Mucosa of descending colon (tissue), 3 donors: ENCODE data around the gene MAP3K7CL. TPM values are rescaled to one million over a fixed set of nuclear protein-coding genes. Genes with fewer than 3 reads are reported as not detected.

ENCODE experiments used
- ATAC-seq: fragments of 200-7000 bp; cut with Tn5 transposase; one replicate; pipeline ENCODE4 v1.9.1; 2020; ENCODE audit warnings: mild to moderate bottlenecking, moderate library complexity
- DNase-seq, 3 donors: peaks; one replicate each; pipeline ENCODE4 v3.0.0-alpha.2; 2020
- H3K36me3 ChIP-seq: fragments of 200-600 bp; one replicate; pipeline ENCODE4 v1.8.0; 2021; ENCODE audit warnings: low read depth, mild to moderate bottlenecking
- H3K4me1 ChIP-seq: fragments of 200-600 bp; one replicate; pipeline ENCODE4 v1.8.0; 2021; ENCODE audit warnings: low read depth, mild to moderate bottlenecking
- H3K4me3 ChIP-seq: fragments of 200-600 bp; one replicate; pipeline ENCODE4 v1.8.0; 2021; ENCODE audit warnings: mild to moderate bottlenecking
- H3K9me3 ChIP-seq: fragments of 200-600 bp; one replicate; pipeline ENCODE4 v1.8.0; 2021; ENCODE audit warnings: mild to moderate bottlenecking
- intact Hi-C, 2 donors: fragments of 100-400 bp; cut with DNase I in 1 of 2; cut with micrococcal nuclease in 1 of 2; formaldehyde crosslinking; loops; one replicate each; pipeline versions ENCODE4 v1.11.0 to v1.11.1; 2022; cut with DNase I, micrococcal nuclease
- total RNA-seq, 3 donors: library from RNA; stranded (reverse); fragmentation: NEBNext Ultra II Directional in 2 of 3; extraction: Animal tissue kit (Norgen Biotek cat#: 25700) in 2 of 3; gene quantifications; one replicate each; pipeline versions ENCODE4 v1.2.1 to v1.2.4, GENCODE V29; 2021 to 2023
- TF ChIP-seq, protein P1 (sequence below): fragments of 200-600 bp; IDR thresholded peaks from one replicate; pipeline ENCODE4 v1.8.0; 2022; ENCODE audit warnings: antibody characterized with exemption, mild to moderate bottlenecking
- donor health status: DM: no; HTN: no; CAD: no; lungs with moderate emphysema.
- donor health status: DM: no; HTN: no; CAD: no.
- donor health status: DM: no; HTN: yes; CAD: no.

The MAP3K7CL gene
- total RNA-seq, 3 donors from 2014 or later: 2.2 to 7.9 (median 4.3) TPM

DNA sequence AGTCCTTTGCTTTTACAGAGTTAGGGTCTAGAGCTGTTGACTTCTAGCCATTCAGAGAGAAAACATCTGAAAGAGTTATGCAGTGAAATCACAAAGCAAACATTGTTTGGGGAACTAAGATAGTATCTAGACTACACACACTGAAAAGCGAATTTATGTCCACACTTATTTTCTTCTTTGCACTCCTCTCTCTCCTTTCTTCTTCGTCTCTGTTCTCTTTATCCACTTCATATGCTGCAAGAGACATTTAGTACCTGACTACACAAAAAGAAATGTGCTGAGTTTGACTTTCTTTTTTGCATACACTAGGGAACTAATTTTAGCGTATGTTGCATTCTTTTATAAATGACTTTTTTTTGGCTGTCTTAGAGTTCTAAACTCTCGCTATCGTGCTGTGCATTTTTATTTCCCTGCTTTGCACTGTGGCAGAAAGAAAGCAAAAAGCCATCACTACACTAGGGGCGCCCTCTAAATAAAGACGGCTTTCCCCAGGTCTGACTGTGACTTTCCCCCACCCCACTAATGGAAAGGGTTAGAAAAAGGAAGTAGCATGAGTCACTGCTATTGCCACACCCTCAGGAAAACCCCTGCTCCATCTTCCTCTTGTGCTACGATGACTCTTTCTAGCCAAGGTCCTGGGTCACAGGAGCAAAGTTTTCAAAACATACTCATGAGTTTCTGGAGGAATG, 65.7 kb downstream of the MAP3K7CL start:
- H3K4me3 ChIP-seq: no peak overlapping the region
- H3K36me3 ChIP-seq: no peaks in the 10 kb centered on the region
- no peaks in the 10 kb centered on the region for H3K4me1 ChIP-seq
- peak; percentile 98 for ATAC-seq
- peaks cover 8% of the 10 kb centered on the region for H3K9me3 ChIP-seq
- intact Hi-C loops: no loop called here
- peak in 1 of 3 donors; percentile 60 for DNase-seq
- TF ChIP-seq, protein P1, sequence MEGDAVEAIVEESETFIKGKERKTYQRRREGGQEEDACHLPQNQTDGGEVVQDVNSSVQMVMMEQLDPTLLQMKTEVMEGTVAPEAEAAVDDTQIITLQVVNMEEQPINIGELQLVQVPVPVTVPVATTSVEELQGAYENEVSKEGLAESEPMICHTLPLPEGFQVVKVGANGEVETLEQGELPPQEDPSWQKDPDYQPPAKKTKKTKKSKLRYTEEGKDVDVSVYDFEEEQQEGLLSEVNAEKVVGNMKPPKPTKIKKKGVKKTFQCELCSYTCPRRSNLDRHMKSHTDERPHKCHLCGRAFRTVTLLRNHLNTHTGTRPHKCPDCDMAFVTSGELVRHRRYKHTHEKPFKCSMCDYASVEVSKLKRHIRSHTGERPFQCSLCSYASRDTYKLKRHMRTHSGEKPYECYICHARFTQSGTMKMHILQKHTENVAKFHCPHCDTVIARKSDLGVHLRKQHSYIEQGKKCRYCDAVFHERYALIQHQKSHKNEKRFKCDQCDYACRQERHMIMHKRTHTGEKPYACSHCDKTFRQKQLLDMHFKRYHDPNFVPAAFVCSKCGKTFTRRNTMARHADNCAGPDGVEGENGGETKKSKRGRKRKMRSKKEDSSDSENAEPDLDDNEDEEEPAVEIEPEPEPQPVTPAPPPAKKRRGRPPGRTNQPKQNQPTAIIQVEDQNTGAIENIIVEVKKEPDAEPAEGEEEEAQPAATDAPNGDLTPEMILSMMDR: no peak

DNA sequence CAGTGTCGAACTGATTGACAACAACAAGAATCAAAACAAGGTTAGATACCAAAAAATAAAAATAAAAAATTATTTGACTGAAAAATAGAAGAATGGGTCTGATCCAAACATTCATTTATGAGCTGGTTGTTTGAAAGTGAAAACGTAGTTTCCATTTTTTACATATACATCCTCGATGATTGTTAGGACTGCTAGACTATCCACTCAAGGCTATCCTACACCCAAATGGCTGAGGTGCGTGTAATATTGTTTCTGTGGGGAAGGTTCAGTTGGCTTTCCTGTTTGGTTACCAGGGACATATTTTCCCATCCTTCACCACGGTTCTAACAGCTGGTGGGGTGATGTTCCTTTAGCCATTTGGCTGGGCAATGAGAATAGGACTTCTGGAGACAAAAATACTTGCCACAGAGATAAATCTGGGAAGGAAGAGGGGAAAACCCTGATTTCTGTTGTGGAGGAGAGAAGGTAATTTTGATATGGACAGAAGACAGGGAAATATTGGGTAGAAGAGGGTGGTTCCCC, 66.3 kb downstream of the MAP3K7CL start:
- DNase-seq (no peak), ATAC-seq (no peak)
- no peaks in the 10 kb centered on the region for H3K36me3 ChIP-seq
- TF ChIP-seq, protein P1: no peak
- peaks cover 12% of the 10 kb centered on the region for H3K9me3 ChIP-seq
- intact Hi-C loops: no loop called here
- no peaks in the 10 kb centered on the region for H3K4me1 ChIP-seq
- no peak overlapping the region for H3K4me3 ChIP-seq

DNA sequence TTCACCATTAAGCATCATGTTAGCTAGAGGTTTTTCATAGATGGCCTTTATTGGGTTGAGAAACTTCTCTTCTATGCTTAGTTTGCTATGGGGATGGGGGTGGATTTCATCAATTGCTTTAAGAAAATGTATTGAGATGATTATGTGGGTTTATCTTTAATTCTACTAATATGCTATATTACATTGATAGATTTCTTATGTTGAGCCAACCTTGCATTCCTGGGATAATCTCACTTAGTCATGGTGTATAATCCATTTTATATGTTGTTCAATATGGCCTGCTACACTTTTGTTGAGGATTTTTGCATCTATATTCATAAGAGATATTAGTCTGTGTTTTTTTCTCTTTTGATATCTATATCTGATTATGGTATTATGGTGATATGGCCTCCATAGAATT, 70.7 kb downstream of the MAP3K7CL start:
- ATAC-seq (no peak), DNase-seq (no peak)
- Histone ChIP-seq H3K4me1 (no peaks in the 10 kb centered on the region), H3K4me3 (no peak overlapping the region), H3K9me3 (peaks cover 16% of the 10 kb centered on the region), H3K36me3 (no peaks in the 10 kb centered on the region)
- intact Hi-C loops: no loop called here
- TF ChIP-seq, protein P1: no peak

DNA sequence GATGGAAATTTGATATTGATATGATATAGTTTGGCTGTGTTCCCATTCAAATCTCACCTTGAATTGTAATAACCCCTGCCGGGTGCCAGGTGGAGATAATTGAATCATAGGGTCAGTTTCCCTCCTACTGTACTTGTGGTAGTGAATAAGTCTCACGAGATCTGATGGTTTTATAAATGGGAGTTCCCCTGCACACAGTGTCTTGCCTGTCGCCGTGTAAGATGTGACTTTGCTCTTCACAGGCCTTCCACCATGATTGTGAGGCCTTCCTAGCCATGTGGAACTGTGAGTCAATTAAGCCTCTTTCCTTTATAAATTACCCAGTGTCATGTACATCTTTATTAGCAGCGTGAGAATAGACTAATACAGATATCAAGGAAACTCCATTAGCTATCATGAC, 74.6 kb downstream of the MAP3K7CL start:
- TF ChIP-seq, protein P1: no peak
- H3K36me3 ChIP-seq: no peaks in the 10 kb centered on the region
- intact Hi-C loops: no loop called here
- ATAC-seq (no peak), DNase-seq (no peak)
- H3K4me1 ChIP-seq: no peaks in the 10 kb centered on the region
- H3K9me3 ChIP-seq: peaks cover 16% of the 10 kb centered on the region
- H3K4me3 ChIP-seq: no peak overlapping the region

DNA sequence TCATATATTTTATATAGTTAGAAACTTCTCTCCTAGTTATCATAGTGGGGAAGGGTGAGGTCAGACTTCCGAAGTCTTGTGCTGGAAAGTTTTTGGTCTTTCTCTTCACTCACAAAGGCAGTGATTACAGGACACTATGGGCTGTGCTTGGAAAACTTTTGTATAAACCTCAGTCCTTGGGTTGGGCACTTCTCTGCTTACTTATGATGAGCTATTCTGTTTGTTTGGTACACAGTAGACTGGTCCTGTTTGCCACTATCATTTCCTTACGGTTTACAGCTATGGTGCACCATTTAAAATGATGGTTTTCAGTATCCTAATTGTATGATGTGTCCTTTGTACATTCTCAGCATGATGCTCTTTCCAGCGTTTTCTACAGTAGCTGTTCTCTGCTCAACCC, 75.5 kb downstream of the MAP3K7CL start:
- peaks cover 10% of the 10 kb centered on the region for H3K9me3 ChIP-seq
- no peak for DNase-seq
- ATAC-seq: peak; percentile 35
- no peak overlapping the region for H3K4me3 ChIP-seq
- TF ChIP-seq, protein P1: no peak
- no peaks in the 10 kb centered on the region for H3K36me3 ChIP-seq
- no peaks in the 10 kb centered on the region for H3K4me1 ChIP-seq
- intact Hi-C loops: no loop called here
